Measurements from ENCODE around the gene PPP1R9B.

DNA sequence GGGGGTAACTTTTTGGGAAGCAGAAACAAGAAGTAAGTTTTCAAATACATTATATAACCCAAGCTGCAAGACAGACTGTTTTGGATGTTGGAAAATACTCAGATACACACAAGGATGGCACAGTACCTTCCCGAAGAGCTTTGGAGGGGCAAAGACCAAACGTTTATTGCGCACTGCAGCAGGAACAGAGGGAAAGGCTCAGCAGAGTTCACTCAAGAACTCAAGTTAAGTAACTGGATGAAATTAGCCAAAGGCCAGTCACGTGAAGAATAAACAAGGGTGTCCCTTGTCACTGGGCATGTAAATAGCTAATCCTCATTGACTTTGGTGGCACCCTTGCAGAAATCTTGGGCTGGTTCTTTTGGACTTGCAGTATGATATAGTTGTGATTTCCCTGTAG lies 52.6 kb downstream of the PPP1R9B start:
- TF ChIP-seq, protein P1, sequence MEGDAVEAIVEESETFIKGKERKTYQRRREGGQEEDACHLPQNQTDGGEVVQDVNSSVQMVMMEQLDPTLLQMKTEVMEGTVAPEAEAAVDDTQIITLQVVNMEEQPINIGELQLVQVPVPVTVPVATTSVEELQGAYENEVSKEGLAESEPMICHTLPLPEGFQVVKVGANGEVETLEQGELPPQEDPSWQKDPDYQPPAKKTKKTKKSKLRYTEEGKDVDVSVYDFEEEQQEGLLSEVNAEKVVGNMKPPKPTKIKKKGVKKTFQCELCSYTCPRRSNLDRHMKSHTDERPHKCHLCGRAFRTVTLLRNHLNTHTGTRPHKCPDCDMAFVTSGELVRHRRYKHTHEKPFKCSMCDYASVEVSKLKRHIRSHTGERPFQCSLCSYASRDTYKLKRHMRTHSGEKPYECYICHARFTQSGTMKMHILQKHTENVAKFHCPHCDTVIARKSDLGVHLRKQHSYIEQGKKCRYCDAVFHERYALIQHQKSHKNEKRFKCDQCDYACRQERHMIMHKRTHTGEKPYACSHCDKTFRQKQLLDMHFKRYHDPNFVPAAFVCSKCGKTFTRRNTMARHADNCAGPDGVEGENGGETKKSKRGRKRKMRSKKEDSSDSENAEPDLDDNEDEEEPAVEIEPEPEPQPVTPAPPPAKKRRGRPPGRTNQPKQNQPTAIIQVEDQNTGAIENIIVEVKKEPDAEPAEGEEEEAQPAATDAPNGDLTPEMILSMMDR (IDR thresholded peaks at IDR 0.05) = no peak
- TF ChIP-seq POLR2A (IDR thresholded peaks at IDR 0.05) = no peak
